CD14-positive monocyte (primary cell): ENCODE data around the gene TMTC2. TPM values are rescaled to one million over a fixed set of nuclear protein-coding genes. Genes with fewer than 3 reads are reported as not detected.

Experiments used
- DNase-seq, 3 donors: peaks; one replicate each; pipeline ENCODE4 v3.0.0-alpha.2; 2011 to 2022
- H2AFZ ChIP-seq: 2 replicates; pipeline ENCODE4 v1.6.0; 2012; ENCODE audit warnings: mild to moderate bottlenecking, low read depth, low read length, inconsistent platforms; ENCODE audit not compliant: insufficient read depth, poor library complexity, severe bottlenecking
- H3K27ac ChIP-seq, 2 donors: 1 replicate in 1 of 2; 2 replicates in 1 of 2; pipeline ENCODE4 v1.5.1; 2012 to 2013; ENCODE audit warnings: low read length in 2 of 2, control low read depth in 1 of 2, inconsistent platforms in 1 of 2, low read depth in 1 of 2, mild to moderate bottlenecking in 1 of 2
- H3K27me3 ChIP-seq, 2 donors: one replicate each; pipeline versions ENCODE4 v1.6.0 to v1.6.1; 2011 to 2013; ENCODE audit warnings: low read length in 2 of 2; ENCODE audit not compliant: control insufficient read depth in 2 of 2, insufficient read depth in 2 of 2
- H3K36me3 ChIP-seq, 2 donors: replicated peaks in 1 of 2; 1 replicate in 1 of 2; 2 replicates in 1 of 2; pipeline versions ENCODE4 v1.5.1 to v1.6.1; 2012 to 2013; ENCODE audit warnings: low read length in 2 of 2, control low read depth in 1 of 2, inconsistent platforms in 1 of 2, mild to moderate bottlenecking in 1 of 2; ENCODE audit not compliant: insufficient read depth in 2 of 2, control insufficient read depth in 1 of 2
- H3K4me1 ChIP-seq, 2 donors: 1 replicate in 1 of 2; 2 replicates in 1 of 2; pipeline versions ENCODE4 v1.5.1 to v1.6.1; 2012 to 2013; ENCODE audit warnings: low read length in 2 of 2, control low read depth in 1 of 2, inconsistent platforms in 1 of 2, mild to moderate bottlenecking in 1 of 2, moderate library complexity in 1 of 2; ENCODE audit not compliant: insufficient read depth in 2 of 2, control insufficient read depth in 1 of 2
- H3K4me2 ChIP-seq: replicated peaks from 2 replicates; pipeline ENCODE3; 2012; ENCODE audit warnings: low read length, moderate library complexity, mild to moderate bottlenecking; ENCODE audit not compliant: poor library complexity, severe bottlenecking; ENCODE audit errors: extremely low read depth
- H3K4me3 ChIP-seq, 3 experiments: fragments of 200-600 bp in 1 of 3; sonication (generic) in 1 of 3; replicated peaks in 1 of 3; 1 replicate in 2 of 3; 2 replicates in 1 of 3; pipeline ENCODE4 v1.5.1; 2011 to 2013; ENCODE audit warnings: low read length in 3 of 3, mild to moderate bottlenecking in 3 of 3, control low read depth in 2 of 3, low read depth in 2 of 3, inconsistent platforms in 1 of 3, moderate library complexity in 1 of 3
- H3K79me2 ChIP-seq: 2 replicates; pipeline ENCODE4 v1.6.0; 2012; ENCODE audit warnings: mild to moderate bottlenecking, control low read depth, inconsistent platforms, low read length, moderate library complexity; ENCODE audit not compliant: insufficient read depth
- H3K9ac ChIP-seq: 2 replicates; pipeline ENCODE4 v1.6.0; 2017; ENCODE audit warnings: low read length, mild to moderate bottlenecking; ENCODE audit not compliant: insufficient read depth, poor library complexity, severe bottlenecking
- H3K9me3 ChIP-seq, 2 donors: replicated peaks in 1 of 2; 1 replicate in 1 of 2; 2 replicates in 1 of 2; pipeline versions ENCODE4 v1.5.1 to v1.6.1; 2012 to 2013; ENCODE audit warnings: low read length in 2 of 2, control low read depth in 1 of 2; ENCODE audit not compliant: control insufficient read depth in 1 of 2, insufficient read depth in 1 of 2
- H4K20me1 ChIP-seq: 2 replicates; pipeline ENCODE4 v1.6.0; 2012; ENCODE audit warnings: mild to moderate bottlenecking, low read length, control low read depth, moderate library complexity; ENCODE audit not compliant: insufficient read depth
- H3K27ac Mint-ChIP-seq, 7 donors: one replicate each; pipeline ENCODE4 v1.8.0; 2020; ENCODE audit warnings: mild to moderate bottlenecking in 7 of 7, mixed read lengths in 7 of 7, moderate library complexity in 6 of 7, inconsistent platforms in 2 of 7
- H3K27me3 Mint-ChIP-seq, 3 donors: one replicate each; pipeline ENCODE4 v1.8.0; 2021 to 2022; ENCODE audit warnings: low read depth in 3 of 3, mild to moderate bottlenecking in 3 of 3, mixed read lengths in 3 of 3, moderate library complexity in 3 of 3, inconsistent platforms in 1 of 3
- H3K36me3 Mint-ChIP-seq, 2 donors: one replicate each; pipeline ENCODE4 v1.8.0; 2020; ENCODE audit warnings: mixed read lengths in 2 of 2, inconsistent platforms in 1 of 2, mild to moderate bottlenecking in 1 of 2
- H3K4me1 Mint-ChIP-seq: one replicate; pipeline ENCODE4 v1.8.0; 2020; ENCODE audit warnings: mild to moderate bottlenecking, mixed read lengths
- H3K4me3 Mint-ChIP-seq, 2 donors: one replicate each; pipeline ENCODE4 v1.8.0; 2020; ENCODE audit warnings: mild to moderate bottlenecking in 2 of 2, mixed read lengths in 2 of 2, moderate library complexity in 1 of 2
- H3K9me3 Mint-ChIP-seq, 7 donors: one replicate each; pipeline ENCODE4 v1.8.0; 2020 to 2022; ENCODE audit warnings: mixed read lengths in 7 of 7, mild to moderate bottlenecking in 6 of 7, moderate library complexity in 6 of 7, inconsistent platforms in 2 of 7
- WGBS: methylation state at CpG from one replicate; pipeline ENCODE4 v1.1.5; 2013; ENCODE audit warnings: missing lambda C conversion rate; ENCODE audit not compliant: insufficient coverage; 5-methylcytosine and 5-hydroxymethylcytosine counted together
- intact Hi-C, 2 donors: fragments of 100-400 bp; cut with micrococcal nuclease; formaldehyde crosslinking; loops; one replicate each; pipeline versions ENCODE4 v1.15.0 to v1.15.1; 2023
- polyA plus RNA-seq, 3 donors: library from polyadenylated mRNA; depleted of rRNA in 1 of 3; unstranded in 2 of 3; stranded (reverse) in 1 of 3; fragments of 300-500 nt in 2 of 3; fragments of >200 nt in 1 of 3; fragmentation: Illumina TruSeq in 2 of 3; gene quantifications; 1 replicate in 2 of 3; 2 replicates in 1 of 3; pipeline ENCODE4 v1.2.3, GENCODE V29; 2012 to 2021
- TF ChIP-seq, protein P1 (sequence below): fragments of 200-600 bp; IDR thresholded peaks from one replicate; pipeline ENCODE4 v1.8.0; 2022; ENCODE audit warnings: antibody characterized with exemption, mild to moderate bottlenecking

The TMTC2 gene
- polyA plus RNA-seq, 3 donors: 2.5 to 15.7 (median 3.3) TPM

DNA sequence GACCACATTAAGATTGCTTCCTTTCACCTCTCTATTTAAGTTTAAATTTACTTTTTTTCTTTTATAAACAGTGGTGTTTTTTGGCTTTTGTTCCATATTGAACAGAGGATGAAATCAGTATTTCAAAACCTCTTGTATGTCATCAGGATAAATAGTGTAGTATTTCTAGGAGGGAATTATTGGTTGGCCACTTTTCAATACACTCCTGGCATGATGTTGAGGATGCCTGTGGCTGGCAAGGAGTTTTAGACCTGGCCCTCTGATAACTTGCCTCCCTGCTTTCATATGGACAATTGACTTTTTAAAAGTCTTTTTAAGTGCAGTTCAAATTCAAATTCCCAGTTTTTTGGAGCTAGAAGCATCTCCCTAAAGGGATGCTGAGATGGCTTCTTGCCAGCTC is 9.8 kb downstream of the TMTC2 start:
- H3K9ac ChIP-seq: no peak overlapping the region
- H3K4me3 Mint-ChIP-seq: no peak overlapping the region
- H3K27ac ChIP-seq: no peak overlapping the region
- no peak overlapping the region for H3K4me2 ChIP-seq
- H3K27me3 ChIP-seq: no peaks in the 10 kb centered on the region
- H3K4me1 ChIP-seq: no peaks in the 10 kb centered on the region
- H3K9me3 ChIP-seq: no peaks in the 10 kb centered on the region
- H4K20me1 ChIP-seq: peaks cover 26% of the 10 kb centered on the region
- TF ChIP-seq, protein P1, sequence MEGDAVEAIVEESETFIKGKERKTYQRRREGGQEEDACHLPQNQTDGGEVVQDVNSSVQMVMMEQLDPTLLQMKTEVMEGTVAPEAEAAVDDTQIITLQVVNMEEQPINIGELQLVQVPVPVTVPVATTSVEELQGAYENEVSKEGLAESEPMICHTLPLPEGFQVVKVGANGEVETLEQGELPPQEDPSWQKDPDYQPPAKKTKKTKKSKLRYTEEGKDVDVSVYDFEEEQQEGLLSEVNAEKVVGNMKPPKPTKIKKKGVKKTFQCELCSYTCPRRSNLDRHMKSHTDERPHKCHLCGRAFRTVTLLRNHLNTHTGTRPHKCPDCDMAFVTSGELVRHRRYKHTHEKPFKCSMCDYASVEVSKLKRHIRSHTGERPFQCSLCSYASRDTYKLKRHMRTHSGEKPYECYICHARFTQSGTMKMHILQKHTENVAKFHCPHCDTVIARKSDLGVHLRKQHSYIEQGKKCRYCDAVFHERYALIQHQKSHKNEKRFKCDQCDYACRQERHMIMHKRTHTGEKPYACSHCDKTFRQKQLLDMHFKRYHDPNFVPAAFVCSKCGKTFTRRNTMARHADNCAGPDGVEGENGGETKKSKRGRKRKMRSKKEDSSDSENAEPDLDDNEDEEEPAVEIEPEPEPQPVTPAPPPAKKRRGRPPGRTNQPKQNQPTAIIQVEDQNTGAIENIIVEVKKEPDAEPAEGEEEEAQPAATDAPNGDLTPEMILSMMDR: no peak
- H2AFZ ChIP-seq: no peak overlapping the region
- peaks cover 9% of the 10 kb centered on the region for H3K4me1 Mint-ChIP-seq
- no peak for DNase-seq
- no peak overlapping the region for H3K4me3 ChIP-seq
- intact Hi-C loops: no loop called here
- peaks cover 10% of the 10 kb centered on the region for H3K79me2 ChIP-seq
- peaks cover 46 to 66% of the 10 kb centered on the region in 2 donors for H3K36me3 Mint-ChIP-seq
- H3K27me3 Mint-ChIP-seq: no peaks in the 10 kb centered on the region
- H3K27ac Mint-ChIP-seq: no peak overlapping the region
- H3K9me3 Mint-ChIP-seq: peaks cover 0 to 5% (median 1%) of the 10 kb centered on the region in 7 donors
- H3K36me3 ChIP-seq: peaks cover 30 to 68% of the 10 kb centered on the region in 2 donors

DNA sequence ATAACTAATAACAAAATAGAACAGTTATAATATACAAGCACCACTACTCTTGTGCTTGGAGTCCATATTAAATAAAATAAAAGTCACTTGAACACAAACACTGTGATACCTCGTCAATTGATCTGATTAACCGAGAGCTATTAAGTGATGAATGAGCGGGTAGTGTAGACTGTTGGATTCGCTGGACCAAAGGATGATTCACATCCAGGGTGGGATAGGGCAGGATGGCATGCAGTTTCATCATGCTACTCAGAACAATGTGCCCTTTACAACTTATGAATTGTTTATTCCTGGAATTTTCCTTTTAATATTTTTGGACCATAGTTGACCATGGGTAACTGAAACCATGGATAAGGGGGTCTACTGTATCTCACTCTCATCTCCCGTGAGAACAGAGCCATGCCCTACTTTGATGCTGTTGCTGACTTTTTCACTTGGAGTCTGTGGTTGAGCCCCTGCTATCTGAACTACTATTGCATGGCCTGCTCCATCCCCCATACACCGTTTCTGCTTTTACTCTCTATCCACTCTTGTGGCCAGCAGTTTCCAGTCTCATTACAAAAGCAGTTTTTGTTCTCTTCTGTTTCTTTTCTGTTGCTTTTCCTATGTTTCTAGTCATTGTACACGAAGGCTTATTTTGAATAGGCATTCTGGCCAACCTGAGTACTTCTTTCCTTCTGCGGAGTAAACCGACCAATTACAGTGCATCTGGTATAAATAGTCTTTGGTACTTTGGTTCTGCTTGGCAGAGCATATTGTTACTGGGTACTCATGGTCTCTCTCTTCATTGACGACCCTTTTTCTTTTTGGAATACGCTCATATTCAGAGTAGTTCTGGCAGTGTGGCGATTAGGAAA is 12.2 kb downstream of the TMTC2 start:
- Histone ChIP-seq H3K9ac (no peak overlapping the region), H3K36me3 (peaks cover 10 to 56% of the 10 kb centered on the region in 2 donors), H2AFZ (no peak overlapping the region), H4K20me1 (peaks cover 22% of the 10 kb centered on the region), H3K9me3 (no peaks in the 10 kb centered on the region), H3K4me1 (no peaks in the 10 kb centered on the region), H3K4me2 (no peak overlapping the region), H3K27me3 (no peaks in the 10 kb centered on the region), H3K4me3 (no peak overlapping the region), H3K79me2 (peaks cover 10% of the 10 kb centered on the region), H3K27ac (no peak overlapping the region)
- Mint-ChIP-seq H3K9me3 (peaks cover 0 to 5% (median 0%) of the 10 kb centered on the region in 7 donors), H3K4me3 (no peak overlapping the region), H3K27me3 (no peaks in the 10 kb centered on the region), H3K27ac (peak overlapping the region in 2 of 7 donors; percentile 7 to 21), H3K36me3 (peaks cover 47 to 62% of the 10 kb centered on the region in 2 donors), H3K4me1 (peaks cover 8% of the 10 kb centered on the region)
- intact Hi-C loops: no loop called here
- DNase-seq: no peak
- WGBS: 93% methylated on average over 6 of the region's 12 CpGs
- TF ChIP-seq, protein P1: no peak
